Right atrium auricular region (tissue), 2 donors: Measurements from ENCODE around the gene BET1L. TPM values are rescaled to one million over a fixed set of nuclear protein-coding genes. Genes with fewer than 3 reads are reported as not detected.

ENCODE experiments used
- DNase-seq: peaks from one replicate; pipeline ENCODE4 v3.0.0-alpha.2; 2019; ENCODE audit warnings: low spot score
- H3K27ac ChIP-seq, 2 donors: fragments of 200-600 bp; sonication (generic); 1 replicate in 1 of 2; 2 replicates in 1 of 2; pipeline ENCODE4 v1.5.1; 2016 to 2019
- H3K27me3 ChIP-seq, 2 donors: fragments of 200-600 bp; sonication (generic); one replicate each; pipeline versions ENCODE4 v1.5.1 to v1.6.0; 2017 to 2019
- H3K36me3 ChIP-seq: fragments of 200-600 bp; sonication (generic); one replicate; pipeline ENCODE4 v1.5.1; 2016
- H3K4me1 ChIP-seq, 2 donors: fragments of 200-600 bp; sonication (generic); one replicate each; pipeline versions ENCODE4 v1.5.1 to v1.6.0; 2017 to 2019
- H3K4me3 ChIP-seq, 2 donors: fragments of 200-600 bp; sonication (generic); 1 replicate in 1 of 2; 2 replicates in 1 of 2; pipeline ENCODE4 v1.5.1; 2017 to 2019; ENCODE audit warnings: mild to moderate bottlenecking in 1 of 2, moderate library complexity in 1 of 2
- H3K9me3 ChIP-seq, 2 donors: fragments of 200-600 bp; sonication (generic); one replicate each; pipeline ENCODE4 v1.5.1; 2019
- total RNA-seq, 2 donors: library from RNA; depleted of rRNA; stranded (reverse); fragments of >200 nt; gene quantifications; one replicate each; pipeline ENCODE4 v1.1.0, GENCODE V29; 2016
- TF ChIP-seq, protein P1 (sequence below), 2 donors: fragments of 200-600 bp; sonication (generic); IDR thresholded peaks; one replicate each; pipeline ENCODE4 v1.5.1; 2019; ENCODE audit warnings: antibody characterized with exemption in 2 of 2

Gene BET1L
- total RNA-seq, 2 donors from 2014 or later = 20.7 to 25.9 TPM

DNA sequence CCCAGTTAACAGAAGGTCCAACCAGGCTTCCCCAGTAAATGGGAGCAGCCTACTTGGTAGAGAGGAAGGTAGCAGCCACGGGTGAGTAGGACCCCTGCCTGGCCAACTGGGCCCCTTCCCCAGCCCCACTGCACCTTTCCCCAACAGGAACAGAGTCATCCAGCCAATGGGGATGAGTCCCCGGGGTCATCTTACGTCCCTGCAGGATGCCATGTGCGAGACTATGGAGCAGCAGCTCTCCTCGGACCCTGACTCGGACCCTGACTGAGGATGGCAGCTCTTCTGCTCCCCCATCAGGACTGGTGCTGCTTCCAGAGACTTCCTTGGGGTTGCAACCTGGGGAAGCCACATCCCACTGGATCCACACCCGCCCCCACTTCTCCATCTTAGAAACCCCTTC lies 6.9 kb upstream of the BET1L start:
- Histone ChIP-seq H3K27me3 (no peaks in the 10 kb centered on the region), H3K4me1 (peaks cover 0 to 21% of the 10 kb centered on the region in 2 donors), H3K4me3 (no peak overlapping the region), H3K27ac (no peak overlapping the region), H3K9me3 (no peaks in the 10 kb centered on the region), H3K36me3 (peaks cover 56% of the 10 kb centered on the region)
- TF ChIP-seq, protein P1, sequence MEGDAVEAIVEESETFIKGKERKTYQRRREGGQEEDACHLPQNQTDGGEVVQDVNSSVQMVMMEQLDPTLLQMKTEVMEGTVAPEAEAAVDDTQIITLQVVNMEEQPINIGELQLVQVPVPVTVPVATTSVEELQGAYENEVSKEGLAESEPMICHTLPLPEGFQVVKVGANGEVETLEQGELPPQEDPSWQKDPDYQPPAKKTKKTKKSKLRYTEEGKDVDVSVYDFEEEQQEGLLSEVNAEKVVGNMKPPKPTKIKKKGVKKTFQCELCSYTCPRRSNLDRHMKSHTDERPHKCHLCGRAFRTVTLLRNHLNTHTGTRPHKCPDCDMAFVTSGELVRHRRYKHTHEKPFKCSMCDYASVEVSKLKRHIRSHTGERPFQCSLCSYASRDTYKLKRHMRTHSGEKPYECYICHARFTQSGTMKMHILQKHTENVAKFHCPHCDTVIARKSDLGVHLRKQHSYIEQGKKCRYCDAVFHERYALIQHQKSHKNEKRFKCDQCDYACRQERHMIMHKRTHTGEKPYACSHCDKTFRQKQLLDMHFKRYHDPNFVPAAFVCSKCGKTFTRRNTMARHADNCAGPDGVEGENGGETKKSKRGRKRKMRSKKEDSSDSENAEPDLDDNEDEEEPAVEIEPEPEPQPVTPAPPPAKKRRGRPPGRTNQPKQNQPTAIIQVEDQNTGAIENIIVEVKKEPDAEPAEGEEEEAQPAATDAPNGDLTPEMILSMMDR (IDR thresholded peaks at IDR 0.05) = no peak
- no peak for DNase-seq

DNA sequence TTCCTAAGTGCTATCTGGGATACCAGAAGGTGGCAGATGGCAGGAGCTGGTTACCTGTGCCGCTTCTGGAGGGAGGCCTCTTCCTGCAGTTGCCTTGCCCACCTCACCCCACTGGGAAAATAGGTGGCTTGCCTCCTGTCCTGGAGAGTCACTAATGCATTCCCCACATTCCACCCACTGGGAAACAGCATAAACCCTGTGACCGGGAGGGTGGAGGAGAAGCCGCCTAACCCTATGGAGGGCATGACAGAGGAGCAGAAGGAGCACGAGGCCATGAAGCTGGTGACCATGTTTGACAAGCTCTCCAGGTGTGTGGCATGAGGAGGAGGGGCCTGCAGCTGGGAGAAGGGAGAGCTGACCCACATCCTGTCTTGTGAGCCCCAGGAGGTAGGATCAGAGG lies 5.9 kb upstream of the BET1L start:
- no peaks in the 10 kb centered on the region for H3K9me3 ChIP-seq
- H3K27me3 ChIP-seq = no peaks in the 10 kb centered on the region
- H3K36me3 ChIP-seq = peaks cover 56% of the 10 kb centered on the region
- no peak overlapping the region for H3K4me3 ChIP-seq
- H3K4me1 ChIP-seq = peaks cover 0 to 23% of the 10 kb centered on the region in 2 donors
- no peak overlapping the region for H3K27ac ChIP-seq
- TF ChIP-seq, protein P1 (IDR thresholded peaks at IDR 0.05) = no peak
- no peak for DNase-seq

DNA sequence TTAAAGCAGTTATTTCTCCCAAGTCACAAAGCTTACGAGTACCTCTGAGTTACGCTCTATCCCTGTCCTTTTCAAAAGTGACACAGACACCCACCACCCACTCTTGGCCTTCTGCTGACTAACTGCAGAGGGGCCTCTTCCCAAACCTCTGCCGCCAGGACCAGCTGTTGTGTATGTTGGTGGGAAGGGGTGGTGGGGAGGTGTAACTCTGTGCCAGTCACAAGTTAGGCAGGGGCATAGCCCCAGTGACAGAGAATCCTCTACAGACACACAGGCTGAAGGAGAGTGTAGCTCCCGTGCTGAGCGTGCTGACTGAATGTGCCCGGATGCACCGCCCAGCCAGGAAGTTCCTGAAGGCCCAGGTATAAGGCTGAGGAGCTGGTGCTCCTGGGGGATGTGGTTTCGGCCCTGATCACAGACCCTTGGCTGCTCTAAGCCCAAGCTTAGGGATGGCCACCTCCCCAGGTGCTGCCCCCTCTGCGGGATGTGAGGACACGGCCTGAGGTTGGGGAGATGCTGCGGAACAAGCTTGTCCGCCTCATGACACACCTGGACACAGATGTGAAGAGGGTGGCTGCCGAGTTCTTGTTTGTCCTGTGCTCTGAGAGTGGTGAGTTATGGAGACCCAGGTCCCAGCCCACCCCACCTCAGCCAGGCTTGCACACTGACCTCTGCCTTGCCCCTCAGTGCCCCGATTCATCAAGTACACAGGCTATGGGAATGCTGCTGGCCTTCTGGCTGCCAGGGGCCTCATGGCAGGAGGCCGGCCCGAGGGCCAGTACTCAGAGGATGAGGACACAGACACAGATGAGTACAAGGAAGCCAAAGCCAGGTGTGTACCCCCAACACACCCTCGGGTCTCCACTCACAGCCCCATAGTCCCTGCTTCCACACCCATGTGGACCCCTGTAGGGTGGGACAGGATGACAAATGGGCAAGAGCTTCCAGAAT lies 5.2 kb upstream of the BET1L start:
- no peaks in the 10 kb centered on the region for H3K9me3 ChIP-seq
- H3K27ac ChIP-seq = no peak overlapping the region
- H3K4me3 ChIP-seq = no peak overlapping the region
- TF ChIP-seq, protein P1 (IDR thresholded peaks at IDR 0.05) = no peak
- H3K4me1 ChIP-seq = peaks cover 0 to 23% of the 10 kb centered on the region in 2 donors
- no peak for DNase-seq
- H3K27me3 ChIP-seq = no peaks in the 10 kb centered on the region
- H3K36me3 ChIP-seq = peaks cover 56% of the 10 kb centered on the region

DNA sequence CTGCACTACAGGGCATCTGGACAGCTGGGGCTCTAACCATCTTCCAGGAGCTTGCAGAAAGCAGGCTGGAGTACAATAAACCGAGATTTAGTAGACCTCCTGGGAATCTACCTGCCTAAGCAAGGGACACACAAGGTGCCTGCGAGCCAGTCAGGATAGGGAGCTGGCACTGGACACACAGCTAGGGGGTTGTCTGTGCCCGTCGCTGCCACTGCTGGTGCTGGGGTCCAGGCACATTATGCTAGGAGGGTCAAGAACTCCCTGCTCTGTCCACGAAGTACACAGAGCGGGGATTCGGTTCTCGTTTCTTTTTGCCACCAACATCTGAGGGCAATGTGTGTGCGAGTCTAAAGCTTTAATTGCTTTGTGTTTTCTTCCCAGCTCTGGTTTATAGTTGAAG lies 4.5 kb upstream of the BET1L start:
- TF ChIP-seq, protein P1 (IDR thresholded peaks at IDR 0.05) = no peak

DNA sequence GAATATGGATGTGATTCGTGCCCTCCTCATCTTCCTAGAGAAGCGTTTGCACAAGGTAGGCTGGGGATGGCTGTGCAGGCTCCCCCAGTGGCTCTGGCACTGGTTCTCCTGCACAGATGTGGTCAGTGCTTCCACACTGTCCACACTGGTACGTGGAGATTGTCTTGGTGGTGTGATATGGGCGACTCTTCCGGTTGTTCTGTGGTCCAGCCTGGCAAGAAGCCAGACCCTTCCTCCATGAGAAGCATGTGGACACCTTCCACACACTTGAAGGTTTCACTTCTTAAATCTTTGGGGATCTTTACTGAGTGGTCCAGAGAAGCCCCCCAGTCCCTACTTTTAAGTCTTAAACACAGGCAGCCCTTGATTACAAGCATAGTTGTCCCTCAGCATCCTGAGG lies 4.1 kb upstream of the BET1L start:
- peaks cover 0 to 27% of the 10 kb centered on the region in 2 donors for H3K4me1 ChIP-seq
- DNase-seq = no peak
- peaks cover 56% of the 10 kb centered on the region for H3K36me3 ChIP-seq
- no peaks in the 10 kb centered on the region for H3K9me3 ChIP-seq
- no peaks in the 10 kb centered on the region for H3K27me3 ChIP-seq
- no peak overlapping the region for H3K27ac ChIP-seq
- TF ChIP-seq, protein P1 (IDR thresholded peaks at IDR 0.05) = no peak
- H3K4me3 ChIP-seq = no peak overlapping the region

More for the DNA sequence above, 4.5 kb upstream of the BET1L start:
- H3K27me3 ChIP-seq = no peaks in the 10 kb centered on the region
- no peak for DNase-seq
- peaks cover 56% of the 10 kb centered on the region for H3K36me3 ChIP-seq
- H3K4me3 ChIP-seq = no peak overlapping the region
- no peaks in the 10 kb centered on the region for H3K9me3 ChIP-seq
- H3K4me1 ChIP-seq = peaks cover 0 to 23% of the 10 kb centered on the region in 2 donors
- no peak overlapping the region for H3K27ac ChIP-seq
